H1 (cell line): ENCODE data around the gene CACNA1B. TPM values are rescaled to one million over a fixed set of nuclear protein-coding genes. Genes with fewer than 3 reads are reported as not detected.

Experiments used
- CTCF ChIA-PET: fragments of 300-600 bp; sonication (Branson Sonifier 250); formaldehyde crosslinking; loops from one replicate; lab custom pipeline; 2021; ENCODE audit not compliant: partially characterized antibody; lab: Charles Lee
- POLR2A ChIA-PET: fragments of 300-600 bp; sonication (Branson Sonifier 250); formaldehyde crosslinking; loops from one replicate; lab custom pipeline; 2021; ENCODE audit warnings: inconsistent platforms; ENCODE audit not compliant: partially characterized antibody; lab: Charles Lee
- DNase-seq, 2 experiments: peaks; one replicate each; pipeline versions ENCODE4 v3.0.0 to v3.0.0-alpha.2; 2010 to 2022; ENCODE audit warnings: low spot score in 2 of 2, low read depth in 1 of 2, mixed read lengths in 1 of 2
- FAIRE-seq: peaks from 2 replicates; lab custom pipeline; 2011; peaks lifted over from hg19 to GRCh38; lab: Jason Lieb, UNC
- H2AFZ ChIP-seq: 2 replicates; pipeline ENCODE4 v1.8.1; 2012; ENCODE audit warnings: low read length, inconsistent platforms
- H2AK5ac ChIP-seq: 2 replicates; pipeline ENCODE4 v1.6.1; 2013; ENCODE audit warnings: low read depth, low read length
- H2BK120ac ChIP-seq: replicated peaks from 2 replicates; pipeline ENCODE3; 2013; ENCODE audit warnings: low read depth, low read length, inconsistent platforms
- H2BK12ac ChIP-seq: 2 replicates; pipeline ENCODE4 v1.6.1; 2013; ENCODE audit warnings: low read depth, low read length
- H2BK15ac ChIP-seq: 2 replicates; pipeline ENCODE4 v1.6.1; 2013; ENCODE audit warnings: low read length
- H2BK20ac ChIP-seq: 2 replicates; pipeline ENCODE4 v1.6.1; 2013; ENCODE audit warnings: low read length
- H2BK5ac ChIP-seq: 2 replicates; pipeline ENCODE4 v1.6.1; 2013; ENCODE audit warnings: low read depth, low read length
- H3K14ac ChIP-seq: 2 replicates; pipeline ENCODE4 v1.6.1; 2013; ENCODE audit warnings: inconsistent platforms; ENCODE audit not compliant: insufficient read length
- H3K18ac ChIP-seq: 2 replicates; pipeline ENCODE4 v1.6.1; 2013; ENCODE audit warnings: low read length; ENCODE audit errors: extremely low read depth
- H3K23ac ChIP-seq: 2 replicates; pipeline ENCODE4 v1.6.1; 2013; ENCODE audit warnings: inconsistent platforms; ENCODE audit not compliant: insufficient read length
- H3K23me2 ChIP-seq: 2 replicates; pipeline ENCODE4 v1.6.1; 2013; ENCODE audit warnings: low read depth, low read length
- H3K27ac ChIP-seq: 2 replicates; pipeline ENCODE4 v1.6.1; 2011; ENCODE audit warnings: low read depth, low read length, inconsistent platforms
- H3K27me3 ChIP-seq, 4 experiments: replicated peaks in 1 of 4; 1 replicate in 1 of 4; 2 replicates in 3 of 4; pipeline versions ENCODE4 v1.6.1 to v1.8.1; 2011 to 2013; ENCODE audit warnings: low read length in 3 of 4, mild to moderate bottlenecking in 3 of 4, inconsistent platforms in 2 of 4, mixed read lengths in 2 of 4, moderate library complexity in 1 of 4; ENCODE audit not compliant: control insufficient read depth in 3 of 4, insufficient read depth in 3 of 4; ENCODE audit errors: extremely low read depth in 1 of 4
- H3K36me3 ChIP-seq, 4 experiments: 2 replicates each; pipeline versions ENCODE4 v1.6.1 to v1.8.1; 2011 to 2013; ENCODE audit warnings: mild to moderate bottlenecking in 4 of 4, low read length in 3 of 4, moderate library complexity in 2 of 4, control low read depth in 1 of 4, inconsistent platforms in 1 of 4; ENCODE audit not compliant: insufficient read depth in 4 of 4, control insufficient read depth in 2 of 4
- H3K4ac ChIP-seq: replicated peaks from 2 replicates; pipeline ENCODE3; 2013; ENCODE audit warnings: low read length, low read depth, mixed read lengths, inconsistent platforms; ENCODE audit not compliant: insufficient read length
- H3K4me1 ChIP-seq, 4 experiments: replicated peaks in 1 of 4; 1 replicate in 1 of 4; 2 replicates in 3 of 4; pipeline versions ENCODE4 v1.6.1 to v1.8.1; 2011 to 2013; ENCODE audit warnings: low read length in 3 of 4, inconsistent platforms in 2 of 4, mixed read lengths in 1 of 4; ENCODE audit not compliant: insufficient read depth in 4 of 4, control insufficient read depth in 3 of 4
- H3K4me2 ChIP-seq, 2 experiments: 2 replicates each; pipeline versions ENCODE4 v1.6.1 to v1.8.1; 2011 to 2013; ENCODE audit warnings: low read depth in 2 of 2, low read length in 2 of 2, control low read depth in 1 of 2, inconsistent platforms in 1 of 2, mild to moderate bottlenecking in 1 of 2; ENCODE audit not compliant: insufficient read depth in 1 of 2
- H3K4me3 ChIP-seq, 4 experiments: fragments of 200-600, 300-600 bp in 1 of 4; sonication (generic), shearing (Covaris generic), sonication (Bioruptor Twin) in 1 of 4; 2 replicates each; pipeline versions ENCODE4 v1.5.1 to v1.8.1; 2011 to 2016; ENCODE audit warnings: low read length in 4 of 4, low read depth in 3 of 4, control low read depth in 2 of 4, inconsistent platforms in 2 of 4, mild to moderate bottlenecking in 2 of 4, mixed read lengths in 1 of 4, moderate library complexity in 1 of 4; ENCODE audit not compliant: insufficient read depth in 2 of 4; ENCODE audit errors: extremely low read depth in 1 of 4
- H3K56ac ChIP-seq: replicated peaks from 2 replicates; pipeline ENCODE3; 2013; ENCODE audit warnings: low read depth, mild to moderate bottlenecking, mixed read lengths, low read length, inconsistent platforms; ENCODE audit not compliant: insufficient read length
- H3K79me1 ChIP-seq: 2 replicates; pipeline ENCODE4 v1.6.1; 2013; ENCODE audit warnings: low read depth, low read length, control low read depth
- H3K79me2 ChIP-seq, 2 experiments: 2 replicates each; pipeline versions ENCODE4 v1.6.1 to v1.8.1; 2012 to 2013; ENCODE audit warnings: low read length in 2 of 2, mild to moderate bottlenecking in 2 of 2, inconsistent platforms in 1 of 2; ENCODE audit not compliant: insufficient read depth in 2 of 2, control insufficient read depth in 1 of 2
- H3K9ac ChIP-seq, 4 experiments: replicated peaks in 1 of 4; 1 replicate in 1 of 4; 2 replicates in 3 of 4; pipeline versions ENCODE4 v1.6.1 to v1.8.1; 2011 to 2013; ENCODE audit warnings: low read depth in 3 of 4, low read length in 3 of 4, control low read depth in 2 of 4, mild to moderate bottlenecking in 2 of 4, moderate library complexity in 2 of 4, inconsistent platforms in 1 of 4; ENCODE audit errors: extremely low read depth in 1 of 4
- H3K9me3 ChIP-seq, 2 experiments: 2 replicates each; pipeline versions ENCODE4 v1.6.1 to v1.8.1; 2012 to 2013; ENCODE audit warnings: mild to moderate bottlenecking in 2 of 2, moderate library complexity in 2 of 2, control low read depth in 1 of 2, inconsistent platforms in 1 of 2, low read depth in 1 of 2, low read length in 1 of 2, mixed read lengths in 1 of 2; ENCODE audit not compliant: insufficient read depth in 2 of 2
- H4K20me1 ChIP-seq, 2 experiments: replicated peaks in 1 of 2; 2 replicates each; pipeline versions ENCODE3 to v1.8.1; 2011 to 2013; ENCODE audit warnings: inconsistent platforms in 2 of 2, low read length in 2 of 2, mild to moderate bottlenecking in 1 of 2; ENCODE audit not compliant: insufficient read depth in 2 of 2, control insufficient read depth in 1 of 2
- H4K5ac ChIP-seq: 2 replicates; pipeline ENCODE4 v1.6.1; 2013; ENCODE audit warnings: low read length, low read depth, mixed read lengths, inconsistent platforms; ENCODE audit not compliant: insufficient read length
- H4K8ac ChIP-seq: 2 replicates; pipeline ENCODE4 v1.8.0; 2013; ENCODE audit warnings: mild to moderate bottlenecking, moderate library complexity, low read length, inconsistent platforms; ENCODE audit not compliant: insufficient read depth; ENCODE audit errors: extremely low read depth
- H4K91ac ChIP-seq: replicated peaks from 2 replicates; pipeline ENCODE3; 2013; ENCODE audit warnings: low read length, mixed read lengths, inconsistent platforms; ENCODE audit not compliant: insufficient read length
- ATF2 ChIP-seq: IDR thresholded peaks from 2 replicates; pipeline ENCODE4 v1.6.1; 2012; ENCODE audit warnings: low read length, inconsistent platforms
- CBX8 ChIP-seq: fragments of 300-800, 300-1000 bp; sonication (generic); IDR thresholded peaks from 2 replicates; pipeline ENCODE4 v1.7.1; 2016; ENCODE audit warnings: low read depth, low read length, borderline replicate concordance
- CREB1 ChIP-seq: IDR thresholded peaks from 2 replicates; pipeline ENCODE4 v1.6.1; 2012; ENCODE audit warnings: inconsistent platforms
- FOSL1 ChIP-seq: IDR thresholded peaks from 2 replicates; pipeline ENCODE4 v1.6.1; 2011; ENCODE audit warnings: mild to moderate bottlenecking, low read depth, low read length, moderate library complexity; ENCODE audit not compliant: insufficient read depth
- POLR2A ChIP-seq, 2 experiments: IDR thresholded peaks; 1 replicate in 1 of 2; 2 replicates in 1 of 2; pipeline ENCODE4 v1.6.1; 2011; ENCODE audit warnings: low read depth in 2 of 2, low read length in 2 of 2, mild to moderate bottlenecking in 2 of 2; ENCODE audit errors: control extremely low read depth in 1 of 2
- SIN3A ChIP-seq, 2 experiments: IDR thresholded peaks in 1 of 2; conservative IDR thresholded peaks in 1 of 2; 2 replicates each; pipeline ENCODE4 v1.6.1; 2011 to 2012; ENCODE audit warnings: low read length in 2 of 2, improper control_type of control experiment in 1 of 2, low read depth in 1 of 2, mild to moderate bottlenecking in 1 of 2
- SIX5 ChIP-seq: IDR thresholded peaks from 2 replicates; pipeline ENCODE4 v1.6.1; 2011; ENCODE audit warnings: mild to moderate bottlenecking, low read depth, low read length
- TCF12 ChIP-seq: IDR thresholded peaks from 2 replicates; pipeline ENCODE4 v1.6.1; 2011; ENCODE audit warnings: low read depth, mild to moderate bottlenecking, low read length
- WGBS, 2 experiments: shearing (Covaris generic) in 1 of 2; methylation state at CpG; one replicate each; pipeline versions ENCODE4 v1.1.6 to v1.1.7; 2013 to 2015; ENCODE audit warnings: low lambda C conversion rate in 2 of 2, mixed read lengths in 2 of 2, inconsistent platforms in 1 of 2, low coverage in 1 of 2, missing lambda C conversion rate in 1 of 2; ENCODE audit not compliant: insufficient replicate concordance in 2 of 2, insufficient coverage in 1 of 2, insufficient read length in 1 of 2; ENCODE audit errors: extremely low coverage in 1 of 2, missing lambda C conversion rate in 1 of 2; 5-methylcytosine and 5-hydroxymethylcytosine counted together
- polyA plus RNA-seq, 7 experiments: library from polyadenylated mRNA; depleted of rRNA in 3 of 7; stranded (reverse) in 5 of 7; unstranded in 2 of 7; fragments of >200 nt in 5 of 7; fragments of 200-250 nt in 2 of 7; gene quantifications; 1 replicate in 5 of 7; 2 replicates in 1 of 7; 4 replicates in 1 of 7; pipeline versions ENCODE4 v1.2.1 to v1.2.3, GENCODE V29; 2011 to 2013; ENCODE audit warnings: missing spikeins in 2 of 7, mixed read lengths in 2 of 7
- total RNA-seq: library from RNA; stranded (reverse); fragmentation: NEBNext Ultra II Directional; extraction: Animal tissue kit (Norgen Biotek cat#: 25700); gene quantifications from 2 replicates; pipeline ENCODE4 v1.2.1, GENCODE V29; 2021

CACNA1B gene
- total and polyA plus RNA-seq, 2 of the 8 experiments (the other 6 are each of a cell fraction or from before 2014, with no cell fraction given): 1.5 to 5.7 TPM

GRCh38 chr9:138105123-138105415, 227.5 kb downstream of the CACNA1B start:
- no peak overlapping the region for H4K5ac ChIP-seq
- H3K9ac ChIP-seq: no peak overlapping the region
- H2BK12ac ChIP-seq: no peak overlapping the region
- no peak overlapping the region for H3K14ac ChIP-seq
- H3K56ac ChIP-seq: no peak overlapping the region
- H4K91ac ChIP-seq: no peak overlapping the region
- DNase-seq (no peak), FAIRE-seq (no peak)
- H3K36me3 ChIP-seq: no peaks in the 10 kb centered on the region
- H2BK5ac ChIP-seq: no peak overlapping the region
- 100% methylated on average over 1 of the region's 2 CpGs; no CpG with 5 or more reads in 1 of the 2 experiments for WGBS, 2 experiments
- no peak overlapping the region for H2AK5ac ChIP-seq
- no peaks in the 10 kb centered on the region for H3K79me1 ChIP-seq
- no peaks in the 10 kb centered on the region for H4K20me1 ChIP-seq
- no peaks in the 10 kb centered on the region for H3K23me2 ChIP-seq
- CTCF ChIA-PET: interaction anchor here (1.2 kb wide), 1 partner anchor 343 kb away, joined by 3 read pairs; no protein-coding TSS in a partner anchor
- no peak overlapping the region for H3K4ac ChIP-seq
- no peak overlapping the region for H2BK20ac ChIP-seq
- no peak overlapping the region for H4K8ac ChIP-seq
- H3K79me2 ChIP-seq: no peaks in the 10 kb centered on the region
- no peaks in the 10 kb centered on the region for H3K27me3 ChIP-seq
- no peak overlapping the region for H3K4me2 ChIP-seq
- H3K23ac ChIP-seq: no peak overlapping the region
- peaks cover 27 to 75% of the 10 kb centered on the region in 2 experiments; a peak in 3 of 4 replicates for H3K9me3 ChIP-seq
- H3K4me1 ChIP-seq: no peaks in the 10 kb centered on the region; a peak in 1 of 7 replicates
- H3K27ac ChIP-seq: no peak overlapping the region
- no peak overlapping the region for H3K4me3 ChIP-seq
- H2BK15ac ChIP-seq: no peak overlapping the region
- no peak overlapping the region for H2AFZ ChIP-seq
- POLR2A ChIA-PET: no interaction called here
- H3K18ac ChIP-seq: no peak overlapping the region
- H2BK120ac ChIP-seq: no peak overlapping the region
- TF ChIP-seq ATF2: no peak
- no peak for TF ChIP-seq FOSL1
- no peak for TF ChIP-seq CBX8
- TF ChIP-seq TCF12: no peak
- no peak for TF ChIP-seq SIN3A (conservative IDR thresholded peaks at IDR 0.05 in 1 of 2, IDR thresholded peaks at IDR 0.05 in 1 of 2; ENCODE audit: low read depth in 1 of 2, low read length in 2 of 2)
- TF ChIP-seq POLR2A (IDR thresholded peaks at IDR 0.05; ENCODE audit: control extremely low read depth in 1 of 2, low read depth in 2 of 2, low read length in 2 of 2): no peak
- TF ChIP-seq SIX5: no peak
- TF ChIP-seq CREB1: no peak
